H7 (cell line): ENCODE results near the gene TBC1D30. TPM values are rescaled to one million over a fixed set of nuclear protein-coding genes. Genes with fewer than 3 reads are reported as not detected.
"Not testable (repeated sequence)": the region's sequence is repeated elsewhere in the genome, so short reads cannot be mapped to it uniquely, and the experiment has no call there.

Experiments used
- DNase-seq: peaks from one replicate; pipeline ENCODE4 v3.0.0; 2012
- H3K27me3 ChIP-seq: 2 replicates; pipeline ENCODE4 v1.6.0; 2011; ENCODE audit warnings: mild to moderate bottlenecking, low read length; ENCODE audit not compliant: control insufficient read depth, insufficient read depth
- H3K36me3 ChIP-seq: replicated peaks from 2 replicates; pipeline ENCODE4 v1.5.1; 2011; ENCODE audit warnings: low read length; ENCODE audit not compliant: control insufficient read depth, insufficient read depth
- H3K4me3 ChIP-seq: 2 replicates; pipeline ENCODE4 v1.5.1; 2011; ENCODE audit warnings: low read depth, mild to moderate bottlenecking, control low read depth, low read length, moderate library complexity; ENCODE audit not compliant: insufficient read depth
- total RNA-seq: library from RNA; depleted of rRNA; stranded (reverse); fragments of >200 nt; shearing (Covaris generic); gene quantifications from 2 replicates; pipeline ENCODE4 v1.2.3, GENCODE V29; 2014

The TBC1D30 gene
- total RNA-seq, 1 experiment from 2014 or later, result 0.62 TPM

DNA sequence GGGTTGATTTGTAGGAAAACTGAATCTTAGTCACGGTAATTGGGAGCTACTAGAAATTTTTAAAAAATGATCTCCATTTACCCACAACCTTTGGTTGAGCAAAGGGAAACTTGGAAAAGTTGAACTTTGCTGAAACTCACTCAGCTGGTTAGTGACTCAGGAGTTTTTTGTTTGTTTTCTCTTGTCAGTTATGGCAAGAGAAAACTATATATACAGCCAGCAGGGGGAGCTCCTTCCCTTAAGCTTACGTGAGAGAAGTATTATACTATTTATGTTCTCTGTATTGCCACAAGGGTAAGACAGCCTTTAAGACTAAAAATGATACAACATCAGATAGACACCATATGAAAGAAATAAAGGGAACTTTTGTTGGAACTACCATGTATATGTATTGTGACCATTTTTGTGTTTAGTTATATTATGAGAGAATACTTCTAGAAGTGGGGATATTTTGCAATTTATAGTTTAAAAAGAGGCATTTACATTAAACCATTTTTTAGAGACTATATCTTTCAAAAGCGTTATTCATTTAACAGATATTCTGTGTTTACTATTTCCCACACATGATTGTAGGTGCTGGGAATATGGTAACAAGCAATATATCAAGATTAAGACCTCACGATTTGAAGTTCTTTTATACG is 28.1 kb upstream of the TBC1D30 start:
- H3K4me3 ChIP-seq, result no peak overlapping the region
- H3K36me3 ChIP-seq, result no peaks in the 10 kb centered on the region
- DNase-seq, result peak; percentile 20
- H3K27me3 ChIP-seq, result no peaks in the 10 kb centered on the region

DNA sequence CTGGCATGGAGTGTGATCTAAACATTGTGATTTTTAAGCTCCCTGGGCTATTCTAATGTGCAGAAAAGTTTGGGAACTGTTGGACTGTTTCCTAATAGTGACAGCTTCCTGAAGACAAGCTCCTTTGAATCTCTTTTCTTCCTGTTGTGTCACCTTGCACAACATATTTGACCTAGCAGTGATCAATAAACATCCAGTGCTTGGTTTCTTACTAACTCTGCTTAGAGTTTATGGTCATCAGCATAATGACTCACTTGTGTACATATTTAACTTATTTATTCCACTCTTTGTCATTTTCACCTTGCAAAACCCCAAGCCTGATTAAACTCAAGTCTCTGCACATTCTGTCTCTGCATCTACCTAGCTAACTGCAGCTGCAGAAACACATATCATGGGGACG is 27.3 kb upstream of the TBC1D30 start:
- no peak for DNase-seq
- Histone ChIP-seq H3K36me3 (no peaks in the 10 kb centered on the region), H3K4me3 (no peak overlapping the region), H3K27me3 (no peaks in the 10 kb centered on the region)

DNA sequence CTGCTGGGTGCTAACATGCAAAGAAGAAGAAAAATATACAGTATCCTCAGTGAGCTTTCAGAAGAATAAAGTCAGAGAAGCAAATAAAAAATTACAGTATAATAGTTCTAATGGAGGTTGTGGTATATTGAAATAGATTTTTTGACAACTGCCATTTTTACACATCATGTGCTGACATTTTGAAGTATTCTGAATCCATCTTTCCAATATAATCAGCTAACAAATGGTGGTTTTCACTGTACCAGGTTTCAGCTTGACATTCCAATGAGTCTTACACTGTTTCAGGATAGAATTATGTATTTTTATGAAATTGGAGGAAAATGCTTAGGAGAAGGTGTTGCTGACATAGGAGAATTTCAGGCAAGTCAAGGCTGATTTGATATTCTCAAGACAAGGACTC is 26.3 kb upstream of the TBC1D30 start:
- DNase-seq, result no peak
- H3K27me3 ChIP-seq, result no peaks in the 10 kb centered on the region
- no peaks in the 10 kb centered on the region for H3K36me3 ChIP-seq
- no peak overlapping the region for H3K4me3 ChIP-seq

DNA sequence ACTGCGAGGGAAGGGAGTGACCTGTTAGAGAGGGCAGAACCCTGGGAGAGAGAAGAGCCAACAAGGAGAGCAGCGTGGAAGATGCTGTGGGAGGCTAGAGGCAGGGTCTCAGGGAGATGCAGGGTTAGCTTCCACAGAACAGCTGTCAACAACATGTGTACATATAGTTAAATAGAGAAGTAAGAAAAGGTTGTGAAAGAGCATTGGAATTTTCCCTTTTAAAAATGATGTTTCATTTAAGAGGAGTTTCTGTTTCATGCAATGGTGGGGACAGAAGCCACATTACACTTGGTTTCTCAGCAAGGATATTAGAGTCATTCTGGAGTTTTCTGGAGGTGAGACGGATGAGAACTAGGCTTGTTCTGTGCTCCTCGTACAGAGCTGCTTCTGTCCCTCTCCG is 23.8 kb upstream of the TBC1D30 start:
- no peak for DNase-seq
- no peak overlapping the region for H3K4me3 ChIP-seq
- no peaks in the 10 kb centered on the region for H3K36me3 ChIP-seq
- H3K27me3 ChIP-seq, result no peaks in the 10 kb centered on the region

DNA sequence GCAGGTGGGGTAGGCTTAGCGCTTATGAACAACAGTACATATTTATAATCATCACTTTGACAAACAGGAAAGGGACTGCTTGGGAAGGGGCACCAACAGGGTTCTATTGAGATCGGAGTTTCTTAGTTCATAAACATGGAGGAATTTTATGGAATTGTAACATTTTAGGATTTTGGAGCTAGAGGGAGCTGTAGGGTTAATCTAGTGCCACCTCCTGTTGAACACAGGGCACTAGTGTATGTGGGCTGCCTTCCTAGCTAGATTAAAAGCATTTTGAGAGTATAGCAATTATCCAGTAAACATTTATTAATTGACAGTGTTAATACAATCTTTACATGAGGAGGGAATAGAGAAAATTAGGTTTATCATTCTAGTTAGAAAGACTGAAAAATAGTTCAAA is 23.1 kb upstream of the TBC1D30 start:
- H3K4me3 ChIP-seq, result no peak overlapping the region
- DNase-seq, result no peak
- H3K27me3 ChIP-seq, result no peaks in the 10 kb centered on the region
- no peaks in the 10 kb centered on the region for H3K36me3 ChIP-seq

DNA sequence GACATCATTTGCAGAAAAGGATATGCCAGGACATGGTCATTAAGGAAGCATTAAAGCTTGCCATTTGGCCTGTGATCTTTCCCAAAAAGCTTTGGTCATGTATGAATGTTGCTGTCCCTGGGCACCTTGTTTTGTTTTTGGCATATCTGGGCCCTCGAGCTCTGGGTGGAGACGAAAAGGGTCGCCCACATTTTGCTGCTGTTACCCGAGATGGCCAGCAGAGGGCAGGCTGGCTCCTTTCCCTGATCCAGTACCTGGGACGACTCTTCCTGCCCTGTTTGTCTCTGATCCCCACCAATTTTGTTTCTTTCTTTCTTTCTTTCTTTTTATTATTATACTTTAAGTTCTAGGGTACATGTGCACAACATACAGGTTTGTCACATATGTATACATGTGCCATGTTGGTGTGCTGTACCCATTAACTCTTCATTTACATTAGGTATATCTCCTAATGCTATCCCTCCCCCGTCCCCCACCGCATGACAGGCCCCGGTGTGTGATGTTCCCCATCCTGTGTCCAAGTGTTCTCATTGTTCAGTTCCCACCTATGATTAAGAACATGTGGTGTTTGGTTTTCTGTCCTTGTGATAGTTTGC is 22.2 kb upstream of the TBC1D30 start:
- not testable (repeated sequence) for H3K36me3 ChIP-seq, H3K4me3 ChIP-seq, H3K27me3 ChIP-seq
- DNase-seq, result peak; percentile 65

DNA sequence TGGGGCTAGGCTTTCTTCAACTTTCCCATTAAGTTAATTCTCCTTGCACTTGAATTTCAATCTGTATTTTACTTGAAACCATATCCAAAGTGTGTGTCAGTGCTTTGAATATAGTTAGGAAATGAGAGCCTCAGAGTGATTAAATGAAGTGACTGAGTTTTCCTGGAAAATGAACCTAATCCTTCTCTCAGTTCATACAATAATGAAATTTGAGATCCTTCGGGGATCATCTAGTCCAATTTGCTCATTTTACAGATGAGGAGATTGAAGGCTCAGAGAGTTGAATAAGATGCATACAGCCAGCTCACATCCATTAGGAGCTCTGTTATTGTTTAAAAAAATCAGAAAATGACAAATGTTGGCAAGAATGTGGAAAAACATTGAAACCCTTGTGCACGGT is 18.3 kb upstream of the TBC1D30 start:
- no peak for DNase-seq
- Histone ChIP-seq H3K4me3 (no peak overlapping the region), H3K27me3 (no peaks in the 10 kb centered on the region), H3K36me3 (no peaks in the 10 kb centered on the region)

DNA sequence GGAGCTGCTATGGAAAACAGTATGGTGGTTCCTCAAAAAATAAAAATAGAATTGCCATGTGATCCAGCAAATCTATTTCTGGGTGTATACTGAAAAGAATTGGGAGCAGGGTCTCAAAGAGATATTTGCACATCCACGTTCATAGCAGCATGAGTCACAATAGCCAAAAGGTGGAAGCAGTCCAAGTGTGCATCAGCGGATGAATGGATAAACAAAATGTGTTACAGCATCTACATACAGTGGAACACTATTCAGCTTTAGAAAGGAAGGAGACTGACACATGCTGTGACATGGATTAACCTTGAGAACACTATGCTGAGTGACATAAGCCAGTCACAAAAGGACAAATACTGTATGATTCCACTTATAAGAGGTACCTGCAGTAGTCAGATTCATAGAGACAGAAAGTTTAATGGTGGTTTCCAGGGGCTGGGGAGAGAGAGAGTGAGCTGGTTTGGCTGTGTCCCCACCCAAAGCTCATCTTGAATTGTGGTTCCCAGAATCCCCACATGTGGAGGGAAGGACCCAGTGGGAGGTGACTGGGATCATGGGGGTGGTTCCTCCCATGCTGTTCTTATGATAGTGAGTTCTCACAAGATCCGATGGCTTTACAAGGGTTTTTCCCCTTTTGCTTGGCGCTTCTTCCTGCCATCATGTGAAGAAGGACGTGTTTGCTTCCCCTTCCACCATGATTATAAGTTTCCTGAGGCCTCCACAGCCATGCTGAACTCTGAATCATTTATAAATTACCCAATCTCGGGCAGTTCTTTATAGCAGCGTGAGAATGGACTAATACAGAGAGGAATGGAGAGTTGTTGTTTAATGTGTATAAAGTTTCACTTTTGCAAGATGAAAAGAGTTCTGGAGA is 17.6 kb upstream of the TBC1D30 start:
- no peaks in the 10 kb centered on the region for H3K27me3 ChIP-seq
- no peak for DNase-seq

DNA sequence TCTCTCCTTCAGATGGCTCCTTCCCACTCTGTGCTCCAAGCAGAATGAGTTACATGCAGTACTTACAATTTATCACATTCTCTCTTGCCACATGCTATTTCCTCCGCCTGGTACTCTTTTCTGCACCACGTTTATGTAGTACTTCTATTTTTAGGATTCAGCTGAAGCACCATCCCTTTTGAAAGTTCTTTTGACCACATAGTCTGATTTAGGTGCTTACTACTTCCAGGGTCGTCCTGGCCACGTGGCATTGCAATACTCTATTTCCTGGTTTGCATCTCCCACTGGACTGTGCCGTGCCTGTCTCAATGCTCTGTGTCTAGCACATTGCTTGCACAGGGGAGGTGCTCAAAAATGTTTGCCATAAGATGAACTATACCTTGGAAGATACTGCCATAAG is 16.3 kb upstream of the TBC1D30 start:
- no peak for DNase-seq
- Histone ChIP-seq H3K27me3 (no peaks in the 10 kb centered on the region), H3K36me3 (no peaks in the 10 kb centered on the region), H3K4me3 (no peak overlapping the region)

More for the DNA sequence above, 17.6 kb upstream of the TBC1D30 start:
- Histone ChIP-seq H3K36me3 (no peaks in the 10 kb centered on the region), H3K4me3 (no peak overlapping the region)

DNA sequence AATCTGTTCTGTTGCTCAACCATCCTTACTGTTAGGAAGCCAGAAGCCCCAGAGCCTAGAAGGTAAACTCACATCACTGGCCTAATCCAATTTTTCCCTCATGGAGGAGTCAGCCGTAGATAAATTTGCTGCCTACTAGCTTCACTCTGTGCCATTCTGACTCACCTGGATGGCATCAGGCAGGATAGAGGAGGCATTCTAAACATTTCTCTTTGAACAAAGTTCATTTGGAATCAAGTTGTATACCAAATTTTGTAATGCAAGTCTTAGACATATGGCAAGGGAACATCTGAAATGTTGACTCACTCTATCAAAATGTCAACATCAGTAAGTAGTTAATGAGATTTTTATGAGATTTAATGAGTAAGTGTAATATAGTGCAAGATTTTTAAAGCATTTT is 13.6 kb upstream of the TBC1D30 start:
- H3K4me3 ChIP-seq, result no peak overlapping the region
- DNase-seq, result no peak
- no peaks in the 10 kb centered on the region for H3K36me3 ChIP-seq
- no peaks in the 10 kb centered on the region for H3K27me3 ChIP-seq

DNA sequence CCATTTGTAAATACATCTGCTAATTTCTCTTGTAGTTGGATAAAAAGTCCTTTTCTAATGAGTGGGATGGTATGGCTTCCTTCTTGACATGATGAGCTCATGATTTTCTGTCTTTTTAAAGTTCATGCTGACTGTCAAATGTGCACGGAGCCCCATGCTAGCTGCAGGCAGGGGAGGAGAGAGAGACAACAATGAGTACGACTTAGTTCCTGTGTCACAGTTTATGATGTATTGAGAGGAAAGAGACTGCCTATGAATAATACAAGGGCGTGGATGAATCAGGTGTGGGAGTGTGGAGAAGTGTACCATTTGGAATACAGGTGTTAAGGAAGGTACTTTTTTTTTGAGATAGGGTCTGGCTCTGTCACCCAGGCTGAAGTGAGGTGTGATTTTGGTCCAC is 10.7 kb upstream of the TBC1D30 start:
- H3K27me3 ChIP-seq, result no peaks in the 10 kb centered on the region
- no peaks in the 10 kb centered on the region for H3K36me3 ChIP-seq
- no peak for DNase-seq
- no peak overlapping the region for H3K4me3 ChIP-seq

DNA sequence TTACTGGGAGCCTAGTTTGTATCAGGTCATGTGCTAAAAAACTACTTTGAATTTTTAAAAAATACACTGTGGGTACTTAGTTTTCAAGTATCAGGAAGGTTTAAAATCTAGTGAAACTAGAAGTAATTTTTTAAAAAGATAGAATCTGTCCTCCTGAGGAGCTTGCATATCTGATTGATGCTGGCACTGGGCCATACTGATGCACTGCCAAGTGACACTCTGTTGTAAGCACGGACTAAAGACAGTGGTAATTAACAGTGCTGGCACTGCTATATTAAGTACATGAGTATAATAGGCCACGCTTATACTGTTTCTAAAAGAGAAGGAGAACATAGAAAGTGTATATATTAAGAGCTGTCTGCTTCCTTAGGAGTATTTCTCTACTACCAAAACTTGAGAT is 10.0 kb upstream of the TBC1D30 start:
- Histone ChIP-seq H3K4me3 (no peak overlapping the region), H3K27me3 (no peaks in the 10 kb centered on the region), H3K36me3 (no peaks in the 10 kb centered on the region)
- DNase-seq, result no peak

DNA sequence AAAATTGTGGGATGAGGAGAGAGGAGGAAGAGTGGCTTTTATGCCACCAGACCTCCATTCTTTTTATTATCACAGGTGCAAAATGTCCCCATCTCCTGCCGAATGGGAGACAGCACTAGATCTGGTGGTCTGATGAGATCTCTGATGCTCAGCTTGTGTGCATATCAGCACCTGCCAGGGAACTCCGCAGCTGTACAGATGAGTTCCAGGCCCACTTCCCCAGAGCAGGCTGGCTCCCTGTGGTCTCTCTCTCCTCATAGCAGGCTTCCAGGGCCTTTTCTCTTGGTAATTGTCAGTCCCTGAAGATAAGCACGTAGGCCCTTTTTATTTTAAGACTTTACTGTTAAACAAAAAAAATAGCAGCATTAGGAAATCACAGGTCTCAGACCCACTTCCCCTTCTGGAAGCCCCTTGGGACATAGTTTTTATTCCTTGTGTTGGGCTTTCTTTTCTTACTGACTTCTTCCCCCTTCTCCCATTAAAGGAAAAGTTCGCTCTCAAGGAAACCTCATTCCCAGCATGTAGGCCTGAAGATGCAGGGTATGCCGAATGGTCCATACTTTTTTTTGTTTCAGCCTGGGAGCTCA is 4.5 kb upstream of the TBC1D30 start:
- Histone ChIP-seq H3K27me3 (peaks cover 20% of the 10 kb centered on the region), H3K36me3 (no peaks in the 10 kb centered on the region), H3K4me3 (no peak overlapping the region)
- DNase-seq, result no peak

DNA sequence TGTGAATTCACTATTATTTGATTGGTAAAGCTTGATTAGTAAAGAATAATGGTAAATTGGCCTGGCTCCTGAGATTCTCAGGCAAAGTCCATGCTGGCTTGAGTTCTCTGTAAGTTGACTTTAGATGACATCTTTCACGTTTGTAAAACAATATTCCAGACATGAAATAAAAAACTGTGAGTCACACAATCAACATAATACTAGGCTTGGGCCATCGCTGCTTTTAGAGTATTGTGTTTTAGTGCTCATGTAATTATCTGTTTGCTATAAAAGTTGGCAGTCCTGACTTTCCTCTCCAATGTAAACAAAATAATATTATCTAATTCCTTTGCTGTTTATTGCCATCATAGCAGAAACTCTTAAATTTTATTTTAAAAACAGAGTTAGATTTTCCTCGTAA is 3.9 kb upstream of the TBC1D30 start:
- no peak for DNase-seq
- Histone ChIP-seq H3K36me3 (no peaks in the 10 kb centered on the region), H3K4me3 (no peak overlapping the region), H3K27me3 (peaks cover 27% of the 10 kb centered on the region)

DNA sequence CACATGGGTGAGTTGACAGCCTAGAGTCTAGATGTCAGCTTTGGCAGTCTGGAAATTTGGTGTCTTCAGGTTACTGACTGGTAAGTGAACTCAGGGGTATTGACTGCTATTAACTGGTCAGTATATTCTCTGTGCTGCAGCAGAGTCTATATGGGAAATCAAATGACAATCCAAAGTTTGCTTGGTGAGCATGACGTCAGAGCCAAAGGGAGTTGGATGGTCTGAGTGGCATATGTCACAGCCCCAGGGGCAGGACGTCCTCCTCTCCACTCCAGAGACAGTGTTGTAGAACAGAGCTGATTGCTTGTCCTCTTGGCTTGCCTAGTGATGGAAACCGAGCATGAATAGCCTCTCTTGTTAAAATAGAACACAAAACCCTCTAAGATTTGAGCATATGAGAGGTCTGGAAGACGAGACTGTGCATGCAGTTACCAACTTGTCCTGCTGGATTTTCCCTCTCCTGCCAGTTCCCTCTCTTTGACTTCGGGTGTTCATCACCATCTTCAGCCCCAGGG is 3.3 kb upstream of the TBC1D30 start:
- Histone ChIP-seq H3K27me3 (peaks cover 33% of the 10 kb centered on the region), H3K4me3 (no peak overlapping the region), H3K36me3 (no peaks in the 10 kb centered on the region)
- no peak for DNase-seq
